GM19099 (cell line): ENCODE measurements around the gene RIC8A.

Experiments used
- POLR2A ChIP-seq: IDR thresholded peaks from 3 replicates; pipeline ENCODE4 v1.6.1; 2011; ENCODE audit warnings: low read depth; ENCODE audit not compliant: insufficient read length; ENCODE audit errors: extremely low read depth

The RIC8A gene

GRCh38 chr11:232783-233565 is 25.5 kb downstream of the RIC8A start:
- no peak for TF ChIP-seq POLR2A

- no peak for TF ChIP-seq POLR2A
Measured at GRCh38 chr11:235180-235579, 27.7 kb downstream of the RIC8A start.

DNA sequence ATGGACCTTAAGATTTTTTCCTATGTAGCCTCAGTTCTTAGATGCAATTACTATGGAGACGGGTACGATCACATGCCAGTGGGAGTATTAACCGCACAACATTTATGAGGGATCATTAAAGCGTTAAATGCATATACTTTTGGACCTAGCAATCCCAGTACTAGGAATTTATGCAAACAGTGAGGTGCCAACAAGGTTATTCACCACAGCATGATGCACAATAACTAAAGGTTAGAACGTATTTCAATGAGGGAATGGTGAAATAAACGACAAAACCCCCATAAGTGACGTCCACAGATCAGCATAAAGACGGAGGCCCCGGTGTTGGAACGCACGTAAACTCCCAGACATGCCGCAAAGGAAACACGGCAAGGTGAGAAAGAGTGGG is 28.1 kb downstream of the RIC8A start:
- TF ChIP-seq POLR2A = no peak

DNA sequence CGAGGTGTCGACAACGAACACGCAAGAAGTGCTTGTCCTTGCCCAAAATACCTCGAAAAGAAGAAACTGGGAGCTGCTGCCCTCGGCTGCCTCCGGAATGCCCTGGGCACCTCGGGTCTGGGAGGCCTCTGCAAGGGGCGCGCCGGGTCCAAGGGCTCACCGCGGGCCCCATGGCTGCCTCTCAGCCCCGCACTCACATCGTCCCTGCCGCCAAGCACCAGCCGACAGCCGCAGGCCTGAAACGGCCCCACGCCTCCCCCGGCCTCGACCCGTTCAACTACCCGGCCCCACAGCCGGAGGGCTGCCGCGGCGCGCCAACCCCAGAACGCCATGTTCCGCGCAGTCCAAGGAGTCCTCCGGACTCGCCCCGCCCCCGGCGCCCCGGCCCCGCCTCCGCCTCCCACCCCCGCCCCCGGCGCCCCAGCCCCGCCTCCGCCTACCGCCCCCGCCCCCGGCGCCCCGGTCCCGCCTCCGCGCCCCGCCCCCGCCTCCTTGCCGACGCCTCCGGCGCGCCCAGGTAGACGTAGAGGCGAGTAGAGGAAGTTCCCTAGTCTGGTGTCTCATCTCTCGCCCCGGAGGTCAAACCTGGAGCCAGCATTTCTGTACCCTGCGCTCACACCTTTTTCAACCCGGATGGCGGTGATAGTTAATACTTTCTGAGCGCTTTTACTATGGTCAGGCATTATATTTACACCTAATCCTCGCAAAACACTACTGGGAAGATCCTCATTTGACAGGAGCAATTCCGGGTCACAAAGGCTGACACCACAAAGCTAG is 28.7 kb downstream of the RIC8A start, which contains the start of gene SIRT3:
TSS of gene SIRT3 (minus strand) at position 346 of the 777 bp plus-strand sequence. CDS start at position 332, 14 bp downstream.
- TF ChIP-seq POLR2A = peak; percentile 80

DNA sequence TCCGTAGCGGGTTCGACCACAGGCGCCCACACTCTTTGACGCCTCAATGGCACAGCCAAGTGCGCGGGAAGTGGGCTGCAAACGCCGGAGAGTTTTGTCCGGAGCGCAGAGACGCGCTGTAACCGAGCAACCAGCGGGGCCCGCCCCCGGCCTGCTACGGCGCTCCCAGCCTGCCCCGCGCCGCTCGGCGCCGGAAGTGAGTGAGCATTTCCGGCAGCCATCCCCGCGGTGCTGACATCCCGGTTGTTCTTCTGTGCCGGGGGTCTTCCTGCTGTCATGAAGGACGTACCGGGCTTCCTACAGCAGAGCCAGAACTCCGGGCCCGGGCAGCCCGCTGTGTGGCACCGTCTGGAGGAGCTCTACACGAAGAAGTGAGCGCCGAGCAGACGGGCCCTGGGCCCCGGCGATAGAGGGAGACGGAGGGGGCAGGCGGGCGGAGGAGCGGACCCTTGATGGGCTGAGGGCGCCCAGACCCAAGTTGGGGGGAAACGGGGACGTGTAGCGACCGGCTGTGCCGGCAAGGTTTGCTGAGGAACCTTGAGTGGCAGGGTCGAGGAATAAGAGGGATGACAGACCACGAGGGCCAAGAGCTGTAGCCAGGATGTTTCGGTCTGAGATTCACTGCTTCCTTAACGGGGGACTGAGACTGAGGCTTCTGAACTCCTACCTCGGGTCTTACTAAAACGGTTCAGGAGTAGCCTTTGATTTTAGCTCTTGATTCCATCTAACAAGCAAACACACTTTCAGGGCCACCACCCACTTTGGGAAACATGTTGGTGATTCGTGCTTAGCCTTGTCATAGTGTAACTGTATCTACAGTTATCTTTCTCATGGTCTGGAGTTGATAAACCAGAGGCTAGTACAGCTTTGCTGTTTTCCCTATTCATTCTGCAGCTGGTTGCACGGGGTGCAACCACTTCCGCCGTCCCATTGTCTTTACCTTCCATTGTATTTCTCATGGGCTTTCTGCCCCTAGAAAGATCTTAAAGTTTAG is 29.6 kb downstream of the RIC8A start, which contains the start of gene PSMD13:
TSS of gene PSMD13 (plus strand) at position 203 of the 994 bp plus-strand sequence. CDS start at position 277, 74 bp downstream.
- TF ChIP-seq POLR2A = peak; percentile 76

DNA sequence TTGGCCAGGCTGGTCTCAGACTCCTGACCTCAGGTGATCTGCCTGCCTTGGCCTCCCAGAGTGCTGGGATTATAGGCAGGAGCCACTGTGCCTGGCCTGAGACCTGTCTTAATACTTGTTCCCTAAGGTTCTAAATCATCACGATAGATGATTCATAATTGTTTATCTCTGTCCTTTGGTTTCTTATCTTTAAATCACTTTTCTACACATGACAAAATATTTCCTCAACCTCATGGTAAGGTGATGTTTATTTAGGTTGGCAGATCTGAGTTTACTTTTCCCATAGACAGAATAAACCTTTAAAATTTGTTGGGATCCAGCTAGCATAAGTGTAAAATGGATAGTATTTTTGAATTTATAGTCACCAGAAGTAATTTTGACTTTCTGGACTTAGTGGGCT is 32.8 kb downstream of the RIC8A start:
- TF ChIP-seq POLR2A = no peak

- TF ChIP-seq POLR2A = no peak
Measured at GRCh38 chr11:241634-242033, 34.1 kb downstream of the RIC8A start.

DNA sequence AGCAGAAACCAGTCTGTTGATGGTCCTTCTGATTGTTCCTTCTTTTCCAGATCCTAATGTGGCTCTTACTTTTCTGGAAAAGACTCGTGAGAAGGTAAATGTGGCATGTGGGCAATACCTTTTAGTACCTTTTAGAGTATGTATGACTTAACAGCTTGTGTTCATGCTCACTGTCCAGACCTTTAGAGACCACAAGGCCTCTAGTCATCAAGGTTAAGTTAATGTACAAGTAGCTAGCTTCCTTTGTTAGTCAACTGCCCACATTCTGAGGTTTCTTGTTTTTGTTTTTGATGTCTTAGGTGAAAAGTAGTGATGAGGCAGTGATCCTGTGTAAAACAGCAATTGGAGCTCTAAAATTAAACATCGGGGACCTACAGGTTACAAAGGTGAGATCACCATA is 36.9 kb downstream of the RIC8A start:
- TF ChIP-seq POLR2A = no peak

GRCh38 chr11:249062-249461 is 41.6 kb downstream of the RIC8A start:
- no peak for TF ChIP-seq POLR2A

- TF ChIP-seq POLR2A = no peak
Measured at GRCh38 chr11:250274-250673, 42.8 kb downstream of the RIC8A start.

DNA sequence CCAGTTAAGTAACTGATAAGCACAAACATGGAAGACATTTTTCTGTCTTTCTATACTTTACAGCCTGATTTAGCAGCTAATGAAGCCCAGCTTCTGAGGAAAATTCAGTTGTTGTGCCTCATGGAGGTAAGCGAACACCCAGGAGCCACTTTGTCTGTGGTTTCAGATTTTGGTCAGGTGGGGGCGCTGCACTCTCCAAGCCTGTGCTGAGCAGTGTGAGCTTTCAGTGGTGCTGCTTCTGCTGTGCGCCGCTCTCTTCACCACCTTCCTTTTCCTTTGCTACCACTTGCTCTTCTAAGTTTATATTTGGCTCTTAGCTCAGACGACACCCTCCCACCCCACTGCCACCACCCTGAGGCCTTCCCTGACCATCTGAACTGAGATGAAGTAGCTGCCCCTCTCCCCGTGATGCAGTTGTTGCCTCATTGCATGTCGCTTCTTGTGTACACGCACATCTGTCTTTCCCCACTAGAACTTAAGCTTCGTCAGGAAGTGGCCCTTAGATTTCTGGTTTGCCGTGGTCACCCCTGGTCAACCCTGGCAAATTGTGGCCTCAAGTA is 43.3 kb downstream of the RIC8A start:
- TF ChIP-seq POLR2A = no peak

- TF ChIP-seq POLR2A = no peak
Measured at GRCh38 chr11:251550-251949, 44.0 kb downstream of the RIC8A start.

DNA sequence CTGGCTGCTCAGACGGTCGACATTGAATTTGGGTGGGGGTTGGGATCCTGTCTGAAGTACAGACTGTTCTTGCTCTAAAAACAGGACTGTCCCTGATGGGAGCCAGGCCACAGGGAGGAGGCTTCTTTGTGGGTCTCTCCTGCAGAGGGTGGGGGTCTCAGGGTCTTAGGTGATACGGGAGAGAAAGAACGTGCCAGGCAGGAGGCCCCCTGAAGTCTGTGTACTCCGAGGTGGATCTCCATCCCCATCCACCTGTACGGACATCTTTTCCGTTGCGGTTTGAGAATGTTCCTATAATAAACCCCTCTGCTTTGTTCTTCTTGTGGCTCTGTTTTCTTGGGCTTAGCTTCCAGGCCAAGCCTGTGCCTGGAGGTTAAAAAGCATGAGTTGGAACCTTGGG is 45.2 kb downstream of the RIC8A start:
- no peak for TF ChIP-seq POLR2A

GRCh38 chr11:253160-253885 is 45.8 kb downstream of the RIC8A start:
- TF ChIP-seq POLR2A = no peak
